ENCODE data around the gene SOWAHA.

The SOWAHA gene

DNA sequence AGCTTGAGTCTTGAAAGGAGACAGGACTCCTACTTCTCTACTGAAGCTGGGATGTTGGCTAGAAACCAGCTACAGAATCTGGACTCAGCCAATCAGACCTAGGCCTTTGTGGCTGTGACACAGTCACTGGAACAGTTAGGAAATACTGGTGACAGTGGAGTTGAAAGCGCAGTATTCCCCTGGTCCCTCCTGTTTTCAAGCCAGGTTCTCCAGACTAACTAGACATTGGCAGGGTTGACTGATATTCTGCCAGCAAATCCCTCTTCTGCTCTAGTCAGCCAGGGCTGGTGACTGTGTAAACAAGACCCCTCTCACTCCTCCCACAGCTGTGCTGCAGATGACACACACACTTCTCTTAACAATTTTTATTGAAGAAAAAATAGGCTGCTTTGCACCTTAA is 8.7 kb downstream of the SOWAHA start:
- no peak for DNase-seq (ENCODE audit: insufficient read length, low spot score)
- TF ChIP-seq, protein P1, sequence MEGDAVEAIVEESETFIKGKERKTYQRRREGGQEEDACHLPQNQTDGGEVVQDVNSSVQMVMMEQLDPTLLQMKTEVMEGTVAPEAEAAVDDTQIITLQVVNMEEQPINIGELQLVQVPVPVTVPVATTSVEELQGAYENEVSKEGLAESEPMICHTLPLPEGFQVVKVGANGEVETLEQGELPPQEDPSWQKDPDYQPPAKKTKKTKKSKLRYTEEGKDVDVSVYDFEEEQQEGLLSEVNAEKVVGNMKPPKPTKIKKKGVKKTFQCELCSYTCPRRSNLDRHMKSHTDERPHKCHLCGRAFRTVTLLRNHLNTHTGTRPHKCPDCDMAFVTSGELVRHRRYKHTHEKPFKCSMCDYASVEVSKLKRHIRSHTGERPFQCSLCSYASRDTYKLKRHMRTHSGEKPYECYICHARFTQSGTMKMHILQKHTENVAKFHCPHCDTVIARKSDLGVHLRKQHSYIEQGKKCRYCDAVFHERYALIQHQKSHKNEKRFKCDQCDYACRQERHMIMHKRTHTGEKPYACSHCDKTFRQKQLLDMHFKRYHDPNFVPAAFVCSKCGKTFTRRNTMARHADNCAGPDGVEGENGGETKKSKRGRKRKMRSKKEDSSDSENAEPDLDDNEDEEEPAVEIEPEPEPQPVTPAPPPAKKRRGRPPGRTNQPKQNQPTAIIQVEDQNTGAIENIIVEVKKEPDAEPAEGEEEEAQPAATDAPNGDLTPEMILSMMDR (IDR thresholded peaks at IDR 0.05; ENCODE audit: insufficient read depth, missing control alignments) = no peak
- FAIRE-seq = no peak

DNA sequence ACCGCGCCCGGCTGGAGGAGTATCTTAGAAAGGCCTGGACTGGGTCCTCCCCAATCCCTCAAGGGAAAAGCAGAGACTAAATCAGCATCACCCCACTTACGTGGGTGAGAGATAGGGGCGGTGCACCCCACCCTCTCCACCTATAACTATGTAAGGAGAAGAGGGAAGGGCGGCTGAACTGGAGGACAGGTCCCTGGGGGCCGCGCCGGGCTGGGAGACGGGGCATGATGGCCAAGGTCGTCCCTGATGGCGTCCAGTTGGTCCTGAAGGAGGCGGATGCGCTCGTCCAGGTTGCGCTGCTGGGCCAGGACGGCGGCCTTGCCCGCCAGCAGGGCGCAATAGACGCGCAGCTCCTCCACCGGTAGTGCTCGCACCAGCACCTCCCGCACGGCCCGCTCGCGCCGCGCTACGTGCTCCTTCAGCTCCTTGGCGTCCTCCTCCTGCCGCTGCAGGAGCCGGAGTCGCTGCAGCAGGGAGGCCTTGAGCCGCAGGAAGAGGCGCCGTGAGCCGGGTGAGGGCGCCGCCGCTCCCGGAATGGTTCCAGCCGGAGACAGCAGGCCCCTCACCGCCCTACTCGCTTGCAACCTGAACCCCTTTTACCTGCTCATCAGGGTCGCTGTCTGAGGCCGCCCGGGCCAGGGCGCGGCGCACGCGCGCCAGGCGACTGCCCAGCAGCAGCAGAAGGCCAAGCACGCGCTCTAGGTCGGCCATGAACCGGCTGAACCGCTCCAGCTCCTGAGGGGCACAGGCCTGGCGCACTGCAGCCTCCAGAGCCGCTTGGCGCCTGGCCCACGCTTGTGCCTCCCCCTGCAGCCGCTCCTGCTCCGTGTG is 9.8 kb downstream of the SOWAHA start:
- TF ChIP-seq, protein P1 (IDR thresholded peaks at IDR 0.05; ENCODE audit: insufficient read depth, missing control alignments) = no peak
- no peak for FAIRE-seq
- DNase-seq (ENCODE audit: insufficient read length, low spot score) = no peak

DNA sequence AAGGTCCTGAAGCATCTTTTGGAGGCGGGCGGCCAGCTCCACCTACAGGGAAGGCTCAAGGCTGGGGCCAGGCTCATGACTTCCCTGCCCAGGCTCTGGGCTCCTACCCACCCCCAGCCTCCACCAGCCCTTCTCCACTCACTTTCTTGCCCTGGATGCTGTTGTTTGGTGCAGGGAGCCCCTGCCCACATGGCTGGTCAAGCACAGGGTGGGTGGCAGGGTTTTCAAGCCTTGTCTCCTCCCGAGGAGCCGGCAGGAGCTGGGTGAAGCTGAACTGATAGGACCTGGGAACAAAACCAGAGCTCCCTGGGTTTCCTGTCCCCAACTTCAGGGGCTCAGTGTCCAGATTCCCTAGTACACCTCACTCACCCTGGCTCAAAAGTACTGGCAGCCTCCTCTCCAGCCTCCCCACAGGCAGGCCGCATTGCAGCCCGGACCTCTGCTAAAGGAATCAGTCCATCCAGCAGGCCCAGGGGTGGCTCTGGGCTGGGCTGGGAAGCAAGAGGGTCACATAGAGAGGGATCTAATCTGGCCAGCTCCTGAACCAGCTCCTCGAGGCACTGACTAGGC is 10.5 kb downstream of the SOWAHA start:
- TF ChIP-seq, protein P1 (IDR thresholded peaks at IDR 0.05; ENCODE audit: insufficient read depth, missing control alignments) = no peak
- FAIRE-seq = no peak

DNA sequence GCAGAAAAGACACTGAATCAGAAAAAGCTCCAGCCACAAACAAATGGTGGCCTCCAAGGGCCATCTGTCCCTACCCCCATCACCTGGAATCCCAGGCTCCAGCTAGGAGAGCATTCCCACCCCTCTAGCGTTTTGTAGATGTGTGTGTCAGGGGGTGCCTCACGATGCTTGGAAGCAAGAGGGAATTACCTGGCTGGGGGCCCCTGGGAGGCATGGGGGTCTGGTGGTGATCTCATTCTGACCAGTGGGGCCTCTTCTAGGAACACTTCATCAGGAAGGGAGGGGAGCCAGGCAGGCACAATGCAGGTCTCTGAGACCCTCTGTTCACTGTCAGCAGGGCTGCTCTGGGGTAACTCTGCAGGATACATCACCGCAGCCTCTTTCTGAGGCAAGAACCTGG is 11.3 kb downstream of the SOWAHA start:
- DNase-seq (ENCODE audit: insufficient read length, low spot score) (no peak), FAIRE-seq (no peak)
- TF ChIP-seq, protein P1 (IDR thresholded peaks at IDR 0.05; ENCODE audit: insufficient read depth, missing control alignments) = no peak

More for the DNA sequence above, 10.5 kb downstream of the SOWAHA start:
- no peak for DNase-seq (ENCODE audit: insufficient read length, low spot score)

DNA sequence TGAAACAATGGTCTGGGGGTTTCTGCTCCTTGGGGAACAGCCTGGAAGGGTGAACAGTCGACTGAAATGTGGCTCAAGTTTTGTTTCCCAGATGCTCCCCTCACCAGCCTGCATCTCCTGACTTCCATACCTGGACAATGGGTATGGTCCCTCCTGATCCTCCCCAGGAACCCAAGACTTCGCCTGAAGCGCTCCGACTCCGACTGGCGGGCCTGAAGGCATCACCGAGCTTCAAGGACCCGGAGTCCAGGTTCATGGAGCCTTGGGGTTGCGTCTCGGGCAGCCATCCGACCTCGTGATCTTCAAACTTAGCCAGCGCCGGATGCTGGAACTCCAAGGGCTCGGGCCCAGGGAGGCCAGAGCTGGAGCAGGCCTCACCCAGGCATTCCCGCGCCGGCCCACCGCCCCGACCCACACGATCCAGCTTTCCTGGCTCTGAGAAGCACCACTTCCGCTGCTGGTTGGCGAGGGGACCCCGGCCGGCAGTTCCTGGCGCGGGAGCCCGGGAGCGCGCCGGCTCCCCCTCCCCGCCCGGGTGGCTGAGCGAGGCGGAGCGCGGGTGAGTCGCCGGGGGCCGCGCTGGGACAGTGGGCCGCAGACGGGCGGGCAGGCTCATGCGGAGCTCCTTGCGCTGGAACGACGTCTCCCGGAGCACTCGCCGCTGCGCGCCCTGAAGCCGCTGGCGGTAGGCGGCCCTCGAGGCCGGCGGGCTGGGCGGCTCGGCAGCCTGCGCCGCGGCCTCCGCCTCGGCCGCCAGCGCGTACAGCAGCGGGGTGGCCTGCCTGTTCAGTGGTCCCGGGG is 12.1 kb downstream of the SOWAHA start:
- DNase-seq (ENCODE audit: insufficient read length, low spot score) (no peak), FAIRE-seq (no peak)
- TF ChIP-seq, protein P1 (IDR thresholded peaks at IDR 0.05; ENCODE audit: insufficient read depth, missing control alignments) = no peak

DNA sequence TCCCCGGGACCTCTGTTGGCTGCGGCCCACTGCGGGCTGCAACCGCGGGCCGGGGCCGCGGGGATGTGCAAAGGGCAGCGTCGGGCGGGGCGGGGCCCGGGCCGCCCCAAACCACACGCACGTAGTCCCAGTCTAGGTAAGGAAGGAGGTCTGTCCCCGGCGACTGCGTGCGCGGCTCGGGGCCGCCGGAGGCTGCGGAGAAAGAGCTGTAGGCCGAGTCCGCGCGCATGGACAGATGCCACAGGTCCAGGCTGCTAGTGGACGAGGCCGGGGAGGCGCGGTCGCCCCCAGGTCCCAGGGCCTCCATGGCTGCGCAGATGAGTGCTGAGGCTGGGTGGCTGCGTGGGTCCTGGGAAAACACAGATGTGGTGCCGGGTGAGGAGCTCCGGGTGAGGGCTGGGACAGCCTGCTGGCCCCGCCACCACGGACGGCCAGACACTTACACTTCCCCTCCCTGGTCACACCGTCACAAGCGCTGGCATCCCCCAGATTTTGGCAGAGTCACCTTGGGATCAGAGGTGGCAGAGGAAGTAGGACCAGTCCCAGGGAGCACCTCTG is 12.8 kb downstream of the SOWAHA start:
- no peak for DNase-seq (ENCODE audit: insufficient read length, low spot score)

More for the DNA sequence above, 12.8 kb downstream of the SOWAHA start:
- no peak for FAIRE-seq
- TF ChIP-seq, protein P1 (IDR thresholded peaks at IDR 0.05; ENCODE audit: insufficient read depth, missing control alignments) = no peak
